GM19351 (cell line): ENCODE results near the gene CTNNBIP1.
"Not testable (repeated sequence)": the region's sequence is repeated elsewhere in the genome, so short reads cannot be mapped to it uniquely, and the experiment has no call there.

Experiments used
- ATAC-seq: cut with Tn5 transposase; IDR thresholded peaks from one replicate; pipeline ENCODE4 v1.9.1; 2021; ENCODE audit warnings: mild to moderate bottlenecking, moderate library complexity; ENCODE audit not compliant: unreplicated experiment

The CTNNBIP1 gene, protein sequence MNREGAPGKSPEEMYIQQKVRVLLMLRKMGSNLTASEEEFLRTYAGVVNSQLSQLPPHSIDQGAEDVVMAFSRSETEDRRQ

GRCh38 chr1:9910076-9910422, at the start of gene CTNNBIP1:
TSS of gene CTNNBIP1 (minus strand) at chr1:9910269. CDS start at chr1:9872064, 38,205 bp downstream.
- ATAC-seq: peak; percentile 72

DNA sequence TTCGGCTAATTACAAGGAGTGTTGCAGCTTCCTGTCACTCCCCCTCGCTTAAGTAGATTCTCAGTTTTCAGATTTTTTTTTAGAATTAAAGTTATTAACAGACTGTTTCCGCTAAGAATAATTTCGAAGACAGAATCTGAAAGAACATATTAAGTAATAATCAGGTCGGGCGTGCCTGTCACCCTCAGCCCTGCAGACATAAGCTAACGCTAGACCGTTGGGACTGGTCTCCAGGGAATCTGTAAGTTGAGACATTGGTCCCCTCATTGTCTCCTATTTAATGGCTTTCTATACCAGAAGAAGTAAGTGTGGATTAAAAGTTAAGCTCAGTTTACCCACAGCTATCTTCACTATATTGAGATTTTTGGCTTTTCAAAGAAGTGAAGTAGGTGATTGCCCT, 47.7 kb upstream of the CTNNBIP1 start:
- no peak for ATAC-seq

- ATAC-seq: no peak
Measured at GRCh38 chr1:9946315-9946714, 36.2 kb upstream of the CTNNBIP1 start.

- peak; percentile 95 for ATAC-seq
Measured at GRCh38 chr1:9942939-9943788, 33.1 kb upstream of the CTNNBIP1 start, which contains the start of the genes LZIC and NMNAT1. TSS of gene LZIC (minus strand) at chr1:9943391. CDS start at chr1:9936619, 6,772 bp downstream. TSS of gene NMNAT1 (plus strand) at chr1:9943475. CDS start at chr1:9972074, 28,599 bp downstream.

DNA sequence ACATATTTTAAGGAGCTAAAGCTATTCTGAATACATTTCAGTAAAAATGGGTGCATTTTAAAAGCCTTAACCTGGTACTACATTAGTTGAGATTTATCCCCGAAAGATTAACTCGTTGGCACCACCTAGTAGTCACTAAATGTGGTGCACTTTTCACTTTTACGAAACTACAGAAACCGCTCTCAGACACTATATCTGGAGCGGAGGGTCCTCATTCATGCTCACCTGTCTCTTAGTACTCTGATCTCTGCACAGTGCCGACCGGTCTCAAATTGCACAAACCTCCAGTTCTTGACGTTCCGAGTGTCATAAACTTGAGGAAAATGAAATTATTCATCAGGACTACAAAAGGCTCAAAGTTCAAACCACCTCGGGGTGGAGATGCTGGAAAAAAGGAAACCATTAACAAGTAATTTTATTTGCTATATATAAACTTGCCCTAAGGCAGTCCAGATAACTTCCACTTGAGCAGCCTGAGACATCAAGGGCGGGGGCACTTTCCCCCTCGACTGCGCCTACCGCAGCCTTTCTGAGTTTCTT, 32.4 kb upstream of the CTNNBIP1 start:
- peak; percentile 11 for ATAC-seq

GRCh38 chr1:9929431-9930385, 19.6 kb upstream of the CTNNBIP1 start:
- no peak for ATAC-seq

GRCh38 chr1:9927259-9927658, 17.2 kb upstream of the CTNNBIP1 start:
- ATAC-seq: no peak

GRCh38 chr1:9922342-9922741, 12.3 kb upstream of the CTNNBIP1 start:
- no peak for ATAC-seq

GRCh38 chr1:9920606-9921005, 10.5 kb upstream of the CTNNBIP1 start:
- ATAC-seq: no peak

DNA sequence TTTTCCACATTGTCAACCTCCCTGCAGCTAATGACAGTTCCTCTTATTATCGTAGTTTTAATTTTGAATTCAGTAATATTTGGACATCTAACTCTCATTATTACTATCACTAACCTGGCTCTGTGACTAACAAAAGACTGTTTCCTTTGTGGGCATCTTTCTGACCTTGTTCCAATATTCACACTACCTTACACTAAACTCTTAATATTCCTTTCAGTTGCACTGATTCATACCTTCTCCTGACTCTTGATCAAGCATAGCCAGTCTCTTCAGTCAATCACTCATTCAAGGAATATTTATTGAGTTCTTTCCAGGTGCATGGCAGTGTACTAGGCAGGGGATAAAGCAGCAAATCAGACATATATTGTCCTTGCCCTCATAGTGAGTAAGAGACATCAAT, 7.8 kb upstream of the CTNNBIP1 start:
- ATAC-seq: no peak

DNA sequence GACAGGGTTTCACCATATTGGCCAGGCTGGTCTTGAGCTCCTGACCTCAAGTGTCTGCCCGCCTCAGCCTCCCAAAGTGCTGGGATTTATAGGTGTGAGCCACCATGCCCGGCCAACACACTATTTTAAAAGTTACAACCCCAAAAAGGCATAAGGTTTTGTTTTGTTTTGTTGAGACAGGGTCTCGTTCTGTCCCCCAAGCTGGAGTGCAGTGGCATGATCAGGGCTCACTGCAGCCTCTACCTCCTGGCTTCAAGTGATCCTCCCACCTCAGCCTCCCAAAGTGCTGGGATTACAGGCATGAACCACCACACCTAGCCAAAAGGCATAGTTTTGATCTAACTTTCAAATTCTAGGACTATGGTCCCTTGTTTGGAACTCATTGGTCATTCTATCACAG, 7.4 kb upstream of the CTNNBIP1 start:
- not testable (repeated sequence) for ATAC-seq

DNA sequence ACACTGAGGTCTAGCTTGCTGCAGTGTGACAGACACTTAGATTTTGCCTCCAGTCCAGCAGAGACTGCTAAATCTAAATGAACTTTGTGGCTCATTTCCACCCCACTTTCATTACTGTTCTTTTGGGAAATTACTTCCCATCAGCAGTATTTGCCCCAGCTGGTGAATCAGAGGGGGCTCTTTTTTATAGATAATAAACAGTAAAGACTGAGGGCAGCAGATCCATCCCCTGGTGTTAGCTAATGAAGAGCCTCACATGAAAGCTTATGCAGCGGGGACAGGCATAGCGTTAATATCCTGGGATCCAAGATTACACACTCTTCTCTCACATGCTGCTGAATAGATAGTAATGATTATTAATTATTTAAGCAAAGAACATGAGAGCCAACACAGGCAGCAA, 6.4 kb upstream of the CTNNBIP1 start:
- no peak for ATAC-seq

GRCh38 chr1:9914610-9914937, 4.5 kb upstream of the CTNNBIP1 start:
- no peak for ATAC-seq

DNA sequence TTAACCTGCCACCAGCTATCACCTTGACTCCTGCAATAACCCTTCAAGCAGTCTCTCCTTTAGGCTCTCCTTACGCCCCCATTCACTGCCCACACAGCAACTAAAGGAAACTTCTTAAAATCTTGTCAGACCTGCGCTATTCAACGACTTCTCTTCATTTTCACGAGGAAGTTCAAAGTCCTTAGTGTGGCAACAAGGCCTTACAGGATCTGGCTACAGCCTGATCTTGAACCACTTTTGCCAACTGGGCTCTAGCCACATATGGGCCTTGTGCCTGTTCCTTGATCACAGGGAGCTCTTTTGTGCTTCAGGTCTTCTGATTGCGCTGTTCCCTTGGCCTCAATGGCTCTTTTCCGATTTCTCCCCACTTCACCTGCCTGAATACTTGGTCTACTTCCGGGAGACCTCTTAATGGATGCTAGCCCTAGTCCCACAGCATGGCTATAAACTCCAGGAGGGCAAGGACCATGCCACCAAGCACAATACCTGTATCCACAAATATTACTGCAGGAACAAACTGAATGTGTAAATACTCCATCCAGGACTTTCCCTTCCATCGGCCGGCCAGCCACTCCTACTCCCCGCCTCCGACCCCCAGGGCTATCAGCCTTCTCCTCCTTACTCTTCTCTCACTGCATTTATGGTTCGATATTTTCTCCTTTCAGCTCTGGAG, 2.3 kb upstream of the CTNNBIP1 start:
- ATAC-seq: no peak

DNA sequence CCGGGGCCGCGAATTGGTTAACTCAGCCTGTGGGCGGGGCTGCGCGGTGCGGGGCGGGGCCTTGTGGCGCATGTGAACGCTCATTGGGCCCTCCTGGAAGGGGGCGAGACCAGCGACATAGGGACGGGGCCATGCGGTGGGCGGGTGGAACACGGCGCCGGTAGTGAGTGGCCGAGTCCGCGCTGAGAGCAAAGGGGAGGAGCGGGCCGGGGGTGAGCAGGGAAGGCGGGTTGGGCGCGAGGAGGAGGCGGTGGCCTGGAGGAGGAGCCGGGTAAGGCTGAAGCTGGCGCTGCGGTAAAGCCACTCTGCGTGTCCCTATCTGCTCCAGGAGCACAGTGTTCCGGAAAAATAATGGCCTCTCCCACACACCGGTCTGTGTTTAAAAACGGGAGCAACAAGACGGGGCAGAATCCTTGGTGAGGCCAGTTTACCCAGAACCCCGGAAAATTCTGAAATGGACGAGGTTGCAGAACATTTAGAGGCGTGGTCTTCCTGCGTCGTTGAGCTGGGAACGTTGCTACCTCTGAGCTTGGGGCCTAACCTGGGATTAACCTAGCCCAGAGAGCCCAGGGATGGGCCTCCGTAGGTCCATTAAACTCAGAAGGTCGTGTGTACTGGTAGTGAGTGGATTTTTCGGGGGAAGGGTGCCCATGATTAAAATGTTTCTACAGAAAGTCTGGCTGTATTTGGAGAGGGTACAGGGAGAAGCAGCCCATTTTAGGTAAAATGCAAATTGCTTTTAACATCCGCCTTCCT, 532 bp upstream of the CTNNBIP1 start:
- ATAC-seq: peak; percentile 93

DNA sequence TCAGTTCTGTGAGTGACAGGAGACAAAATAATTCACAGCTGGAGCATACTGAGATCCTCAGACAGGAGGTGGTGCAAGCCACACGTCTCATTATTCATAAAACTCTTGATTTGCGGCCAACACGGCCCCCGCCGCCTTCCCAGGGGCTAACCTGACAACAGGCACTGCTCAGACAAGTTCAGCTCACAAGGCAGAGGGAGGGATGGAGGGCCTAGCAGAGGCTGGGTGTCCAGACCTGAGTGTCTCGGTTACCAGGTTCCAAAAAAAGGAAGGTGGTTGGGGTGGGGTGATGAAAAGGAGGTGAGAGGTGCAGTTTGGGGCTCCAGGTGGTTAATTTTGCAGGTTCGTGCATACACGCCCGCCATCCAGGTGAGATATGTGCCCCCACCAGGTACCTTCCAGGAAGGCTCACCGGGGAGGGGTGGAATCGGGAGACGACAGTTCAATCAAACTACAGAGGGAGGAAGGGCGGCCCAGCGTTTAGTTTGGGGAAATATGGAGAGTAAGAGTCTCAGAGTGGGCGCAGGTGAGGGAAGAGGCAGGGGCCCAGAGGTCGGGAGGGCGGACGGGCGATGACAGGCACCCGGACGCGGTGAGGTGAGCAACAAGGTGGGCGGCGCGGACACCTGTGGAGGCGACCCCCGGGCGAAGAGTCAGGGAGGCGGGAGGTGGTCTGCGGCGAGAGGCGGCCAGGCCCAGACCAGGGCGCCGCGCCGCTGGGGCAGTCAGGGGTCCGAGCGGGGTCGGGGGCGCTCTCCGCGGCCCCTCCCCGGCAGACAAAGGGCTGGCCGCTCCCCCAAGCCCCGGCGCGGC, 629 bp downstream of the CTNNBIP1 start:
- ATAC-seq: peak; percentile 1

GRCh38 chr1:9908871-9909233, 1.2 kb downstream of the CTNNBIP1 start:
- ATAC-seq: no peak

DNA sequence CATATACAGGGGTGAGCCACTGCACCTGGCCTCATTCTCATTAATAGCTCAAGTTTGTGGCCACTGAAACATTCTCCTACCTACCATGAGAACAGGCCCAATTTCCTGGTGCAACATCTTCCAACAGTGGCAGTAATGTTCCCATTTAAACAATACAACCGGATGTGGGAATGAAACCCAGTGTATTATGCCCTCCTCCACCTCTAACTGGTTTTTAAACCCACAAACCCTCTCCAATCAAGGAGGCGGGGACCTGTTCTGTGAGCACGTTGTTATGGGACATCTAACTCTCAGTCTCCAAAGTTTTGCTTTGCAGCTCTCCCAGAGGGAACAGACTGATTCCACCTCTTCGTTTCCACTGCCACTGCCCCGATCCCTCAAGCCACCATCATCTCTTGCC, 2.6 kb downstream of the CTNNBIP1 start:
- ATAC-seq: no peak

- ATAC-seq: no peak
Measured at GRCh38 chr1:9906466-9906865, 3.6 kb downstream of the CTNNBIP1 start.
